GM12878 (cell line): ENCODE results near the gene DAB2.

ENCODE experiments used
- EZH2 ChIP-seq: IDR thresholded peaks from 2 replicates; pipeline ENCODE4 v1.6.1; 2012; ENCODE audit warnings: low read depth, mild to moderate bottlenecking, control low read depth, inconsistent platforms, low read length, borderline replicate concordance; ENCODE audit not compliant: control insufficient read depth
- PBX3 ChIP-seq: IDR thresholded peaks from 2 replicates; pipeline ENCODE4 v1.6.1; 2011; ENCODE audit warnings: mild to moderate bottlenecking, low read depth, low read length, moderate library complexity; ENCODE audit not compliant: insufficient replicate concordance
- RAD21 ChIP-seq: IDR thresholded peaks from 2 replicates; pipeline ENCODE4 v1.6.1; 2011; ENCODE audit warnings: mild to moderate bottlenecking, low read depth, low read length, moderate library complexity; ENCODE audit not compliant: insufficient read depth
- SRF ChIP-seq, 2 experiments: IDR thresholded peaks; 2 replicates each; pipeline ENCODE4 v1.6.1; 2011; ENCODE audit warnings: low read depth in 2 of 2, low read length in 2 of 2, mild to moderate bottlenecking in 1 of 2, moderate library complexity in 1 of 2
- TF ChIP-seq, protein P1 (sequence below): IDR thresholded peaks from 2 replicates; pipeline ENCODE4 v1.6.1; 2012; ENCODE audit warnings: low read depth, low read length, improper control_type of control experiment

GRCh38 chr5:39470811-39471210 lies 46.0 kb upstream of the DAB2 start:
- TF ChIP-seq PBX3 (no peak), SRF (IDR thresholded peaks at IDR 0.05; ENCODE audit: low read depth in 2 of 2, low read length in 2 of 2) (no peak), EZH2 (no peak), RAD21 (no peak)
- TF ChIP-seq, protein P1, sequence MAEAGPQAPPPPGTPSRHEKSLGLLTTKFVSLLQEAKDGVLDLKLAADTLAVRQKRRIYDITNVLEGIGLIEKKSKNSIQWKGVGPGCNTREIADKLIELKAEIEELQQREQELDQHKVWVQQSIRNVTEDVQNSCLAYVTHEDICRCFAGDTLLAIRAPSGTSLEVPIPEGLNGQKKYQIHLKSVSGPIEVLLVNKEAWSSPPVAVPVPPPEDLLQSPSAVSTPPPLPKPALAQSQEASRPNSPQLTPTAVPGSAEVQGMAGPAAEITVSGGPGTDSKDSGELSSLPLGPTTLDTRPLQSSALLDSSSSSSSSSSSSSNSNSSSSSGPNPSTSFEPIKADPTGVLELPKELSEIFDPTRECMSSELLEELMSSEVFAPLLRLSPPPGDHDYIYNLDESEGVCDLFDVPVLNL: no peak
